H1 (cell line): ENCODE measurements around the gene CPED1. TPM values are rescaled to one million over a fixed set of nuclear protein-coding genes. Genes with fewer than 3 reads are reported as not detected.

Experiments
- CTCF ChIA-PET: fragments of 300-600 bp; sonication (Branson Sonifier 250); formaldehyde crosslinking; loops from one replicate; lab custom pipeline; 2021; ENCODE audit not compliant: partially characterized antibody; lab: Charles Lee
- POLR2A ChIA-PET: fragments of 300-600 bp; sonication (Branson Sonifier 250); formaldehyde crosslinking; loops from one replicate; lab custom pipeline; 2021; ENCODE audit warnings: inconsistent platforms; ENCODE audit not compliant: partially characterized antibody; lab: Charles Lee
- DNase-seq, 2 experiments: peaks; one replicate each; pipeline versions ENCODE4 v3.0.0 to v3.0.0-alpha.2; 2010 to 2022; ENCODE audit warnings: low spot score in 2 of 2, low read depth in 1 of 2, mixed read lengths in 1 of 2
- FAIRE-seq: peaks from 2 replicates; lab custom pipeline; 2011; peaks lifted over from hg19 to GRCh38; lab: Jason Lieb, UNC
- H2AFZ ChIP-seq: 2 replicates; pipeline ENCODE4 v1.8.1; 2012; ENCODE audit warnings: low read length, inconsistent platforms
- H2AK5ac ChIP-seq: 2 replicates; pipeline ENCODE4 v1.6.1; 2013; ENCODE audit warnings: low read depth, low read length
- H2BK120ac ChIP-seq: replicated peaks from 2 replicates; pipeline ENCODE3; 2013; ENCODE audit warnings: low read depth, low read length, inconsistent platforms
- H2BK12ac ChIP-seq: 2 replicates; pipeline ENCODE4 v1.6.1; 2013; ENCODE audit warnings: low read depth, low read length
- H2BK15ac ChIP-seq: 2 replicates; pipeline ENCODE4 v1.6.1; 2013; ENCODE audit warnings: low read length
- H2BK20ac ChIP-seq: 2 replicates; pipeline ENCODE4 v1.6.1; 2013; ENCODE audit warnings: low read length
- H2BK5ac ChIP-seq: 2 replicates; pipeline ENCODE4 v1.6.1; 2013; ENCODE audit warnings: low read depth, low read length
- H3K14ac ChIP-seq: 2 replicates; pipeline ENCODE4 v1.6.1; 2013; ENCODE audit warnings: inconsistent platforms; ENCODE audit not compliant: insufficient read length
- H3K18ac ChIP-seq: 2 replicates; pipeline ENCODE4 v1.6.1; 2013; ENCODE audit warnings: low read length; ENCODE audit errors: extremely low read depth
- H3K23ac ChIP-seq: 2 replicates; pipeline ENCODE4 v1.6.1; 2013; ENCODE audit warnings: inconsistent platforms; ENCODE audit not compliant: insufficient read length
- H3K23me2 ChIP-seq: 2 replicates; pipeline ENCODE4 v1.6.1; 2013; ENCODE audit warnings: low read depth, low read length
- H3K27ac ChIP-seq: 2 replicates; pipeline ENCODE4 v1.6.1; 2011; ENCODE audit warnings: low read depth, low read length, inconsistent platforms
- H3K27me3 ChIP-seq, 4 experiments: replicated peaks in 1 of 4; 1 replicate in 1 of 4; 2 replicates in 3 of 4; pipeline versions ENCODE4 v1.6.1 to v1.8.1; 2011 to 2013; ENCODE audit warnings: low read length in 3 of 4, mild to moderate bottlenecking in 3 of 4, inconsistent platforms in 2 of 4, mixed read lengths in 2 of 4, moderate library complexity in 1 of 4; ENCODE audit not compliant: control insufficient read depth in 3 of 4, insufficient read depth in 3 of 4; ENCODE audit errors: extremely low read depth in 1 of 4
- H3K36me3 ChIP-seq, 4 experiments: 2 replicates each; pipeline versions ENCODE4 v1.6.1 to v1.8.1; 2011 to 2013; ENCODE audit warnings: mild to moderate bottlenecking in 4 of 4, low read length in 3 of 4, moderate library complexity in 2 of 4, control low read depth in 1 of 4, inconsistent platforms in 1 of 4; ENCODE audit not compliant: insufficient read depth in 4 of 4, control insufficient read depth in 2 of 4
- H3K4ac ChIP-seq: replicated peaks from 2 replicates; pipeline ENCODE3; 2013; ENCODE audit warnings: low read length, low read depth, mixed read lengths, inconsistent platforms; ENCODE audit not compliant: insufficient read length
- H3K4me1 ChIP-seq, 4 experiments: replicated peaks in 1 of 4; 1 replicate in 1 of 4; 2 replicates in 3 of 4; pipeline versions ENCODE4 v1.6.1 to v1.8.1; 2011 to 2013; ENCODE audit warnings: low read length in 3 of 4, inconsistent platforms in 2 of 4, mixed read lengths in 1 of 4; ENCODE audit not compliant: insufficient read depth in 4 of 4, control insufficient read depth in 3 of 4
- H3K4me2 ChIP-seq, 2 experiments: 2 replicates each; pipeline versions ENCODE4 v1.6.1 to v1.8.1; 2011 to 2013; ENCODE audit warnings: low read depth in 2 of 2, low read length in 2 of 2, control low read depth in 1 of 2, inconsistent platforms in 1 of 2, mild to moderate bottlenecking in 1 of 2; ENCODE audit not compliant: insufficient read depth in 1 of 2
- H3K4me3 ChIP-seq, 4 experiments: fragments of 200-600, 300-600 bp in 1 of 4; sonication (generic), shearing (Covaris generic), sonication (Bioruptor Twin) in 1 of 4; 2 replicates each; pipeline versions ENCODE4 v1.5.1 to v1.8.1; 2011 to 2016; ENCODE audit warnings: low read length in 4 of 4, low read depth in 3 of 4, control low read depth in 2 of 4, inconsistent platforms in 2 of 4, mild to moderate bottlenecking in 2 of 4, mixed read lengths in 1 of 4, moderate library complexity in 1 of 4; ENCODE audit not compliant: insufficient read depth in 2 of 4; ENCODE audit errors: extremely low read depth in 1 of 4
- H3K56ac ChIP-seq: replicated peaks from 2 replicates; pipeline ENCODE3; 2013; ENCODE audit warnings: low read depth, mild to moderate bottlenecking, mixed read lengths, low read length, inconsistent platforms; ENCODE audit not compliant: insufficient read length
- H3K79me1 ChIP-seq: 2 replicates; pipeline ENCODE4 v1.6.1; 2013; ENCODE audit warnings: low read depth, low read length, control low read depth
- H3K79me2 ChIP-seq, 2 experiments: 2 replicates each; pipeline versions ENCODE4 v1.6.1 to v1.8.1; 2012 to 2013; ENCODE audit warnings: low read length in 2 of 2, mild to moderate bottlenecking in 2 of 2, inconsistent platforms in 1 of 2; ENCODE audit not compliant: insufficient read depth in 2 of 2, control insufficient read depth in 1 of 2
- H3K9ac ChIP-seq, 4 experiments: replicated peaks in 1 of 4; 1 replicate in 1 of 4; 2 replicates in 3 of 4; pipeline versions ENCODE4 v1.6.1 to v1.8.1; 2011 to 2013; ENCODE audit warnings: low read depth in 3 of 4, low read length in 3 of 4, control low read depth in 2 of 4, mild to moderate bottlenecking in 2 of 4, moderate library complexity in 2 of 4, inconsistent platforms in 1 of 4; ENCODE audit errors: extremely low read depth in 1 of 4
- H3K9me3 ChIP-seq, 2 experiments: 2 replicates each; pipeline versions ENCODE4 v1.6.1 to v1.8.1; 2012 to 2013; ENCODE audit warnings: mild to moderate bottlenecking in 2 of 2, moderate library complexity in 2 of 2, control low read depth in 1 of 2, inconsistent platforms in 1 of 2, low read depth in 1 of 2, low read length in 1 of 2, mixed read lengths in 1 of 2; ENCODE audit not compliant: insufficient read depth in 2 of 2
- H4K20me1 ChIP-seq, 2 experiments: replicated peaks in 1 of 2; 2 replicates each; pipeline versions ENCODE3 to v1.8.1; 2011 to 2013; ENCODE audit warnings: inconsistent platforms in 2 of 2, low read length in 2 of 2, mild to moderate bottlenecking in 1 of 2; ENCODE audit not compliant: insufficient read depth in 2 of 2, control insufficient read depth in 1 of 2
- H4K5ac ChIP-seq: 2 replicates; pipeline ENCODE4 v1.6.1; 2013; ENCODE audit warnings: low read length, low read depth, mixed read lengths, inconsistent platforms; ENCODE audit not compliant: insufficient read length
- H4K8ac ChIP-seq: 2 replicates; pipeline ENCODE4 v1.8.0; 2013; ENCODE audit warnings: mild to moderate bottlenecking, moderate library complexity, low read length, inconsistent platforms; ENCODE audit not compliant: insufficient read depth; ENCODE audit errors: extremely low read depth
- H4K91ac ChIP-seq: replicated peaks from 2 replicates; pipeline ENCODE3; 2013; ENCODE audit warnings: low read length, mixed read lengths, inconsistent platforms; ENCODE audit not compliant: insufficient read length
- BRCA1 ChIP-seq: IDR thresholded peaks from 2 replicates; pipeline ENCODE4 v1.6.1; 2012; ENCODE audit warnings: low read depth, low read length, improper control_type of control experiment
- CHD2 ChIP-seq: IDR thresholded peaks from 2 replicates; pipeline ENCODE4 v1.6.1; 2012; ENCODE audit warnings: low read length, improper control_type of control experiment
- POLR2AphosphoS5 ChIP-seq: IDR thresholded peaks from 2 replicates; pipeline ENCODE4 v1.6.1; 2011; ENCODE audit warnings: low read depth, low read length
- RAD21 ChIP-seq, 2 experiments: IDR thresholded peaks in 1 of 2; conservative IDR thresholded peaks in 1 of 2; 2 replicates each; pipeline ENCODE4 v1.6.1; 2011; ENCODE audit warnings: low read depth in 2 of 2, low read length in 2 of 2, improper control_type of control experiment in 1 of 2, inconsistent platforms in 1 of 2, mild to moderate bottlenecking in 1 of 2, moderate library complexity in 1 of 2
- RNF2 ChIP-seq: fragments of 200-900, 300-1000 bp; sonication (generic); IDR thresholded peaks from 2 replicates; pipeline ENCODE4 v1.7.1; 2016; ENCODE audit warnings: borderline replicate concordance, low read depth, mild to moderate bottlenecking, antibody characterized with exemption, low read length; ENCODE audit not compliant: poor library complexity, severe bottlenecking; ENCODE audit errors: missing control alignments
- RXRA ChIP-seq: IDR thresholded peaks from 2 replicates; pipeline ENCODE4 v1.6.1; 2011; ENCODE audit warnings: low read depth, mild to moderate bottlenecking, low read length, moderate library complexity; ENCODE audit not compliant: insufficient read depth
- SP2 ChIP-seq: IDR thresholded peaks from 2 replicates; pipeline ENCODE4 v1.6.1; 2012; ENCODE audit warnings: mild to moderate bottlenecking, low read length, inconsistent platforms
- WGBS, 2 experiments: shearing (Covaris generic) in 1 of 2; methylation state at CpG; one replicate each; pipeline versions ENCODE4 v1.1.6 to v1.1.7; 2013 to 2015; ENCODE audit warnings: low lambda C conversion rate in 2 of 2, mixed read lengths in 2 of 2, inconsistent platforms in 1 of 2, low coverage in 1 of 2, missing lambda C conversion rate in 1 of 2; ENCODE audit not compliant: insufficient replicate concordance in 2 of 2, insufficient coverage in 1 of 2, insufficient read length in 1 of 2; ENCODE audit errors: extremely low coverage in 1 of 2, missing lambda C conversion rate in 1 of 2; 5-methylcytosine and 5-hydroxymethylcytosine counted together
- polyA plus RNA-seq, 7 experiments: library from polyadenylated mRNA; depleted of rRNA in 3 of 7; stranded (reverse) in 5 of 7; unstranded in 2 of 7; fragments of >200 nt in 5 of 7; fragments of 200-250 nt in 2 of 7; gene quantifications; 1 replicate in 5 of 7; 2 replicates in 1 of 7; 4 replicates in 1 of 7; pipeline versions ENCODE4 v1.2.1 to v1.2.3, GENCODE V29; 2011 to 2013; ENCODE audit warnings: missing spikeins in 2 of 7, mixed read lengths in 2 of 7
- total RNA-seq: library from RNA; stranded (reverse); fragmentation: NEBNext Ultra II Directional; extraction: Animal tissue kit (Norgen Biotek cat#: 25700); gene quantifications from 2 replicates; pipeline ENCODE4 v1.2.1, GENCODE V29; 2021

CPED1 gene
- total and polyA plus RNA-seq, 2 of the 8 experiments (the other 6 are each of a cell fraction or from before 2014, with no cell fraction given) = 0.08 to 0.39 TPM

- H4K8ac ChIP-seq = no peak overlapping the region
- POLR2A ChIA-PET = no interaction called here
- no peak overlapping the region for H2BK20ac ChIP-seq
- no peaks in the 10 kb centered on the region for H3K79me1 ChIP-seq
- no peak overlapping the region for H3K4me2 ChIP-seq
- CTCF ChIA-PET = interaction anchor here (1.2 to 2.3 kb wide), 4 partner anchors 11 to 69 kb away, joined by 4 to 9 read pairs (median 5); no protein-coding TSS in a partner anchor
- H2BK15ac ChIP-seq = no peak overlapping the region
- no peaks in the 10 kb centered on the region for H3K4me1 ChIP-seq
- no peak overlapping the region for H3K4ac ChIP-seq
- DNase-seq (no peak), FAIRE-seq (no peak)
- 75% methylated on average over 2 of the region's 2 CpGs; no CpG with 5 or more reads in 1 of the 2 experiments for WGBS, 2 experiments
- H3K79me2 ChIP-seq = no peaks in the 10 kb centered on the region
- H4K91ac ChIP-seq = no peak overlapping the region
- H3K4me3 ChIP-seq = no peak overlapping the region
- no peak overlapping the region for H3K56ac ChIP-seq
- H4K20me1 ChIP-seq = no peaks in the 10 kb centered on the region
- H2BK5ac ChIP-seq = no peak overlapping the region
- no peak overlapping the region for H3K23ac ChIP-seq
- no peak overlapping the region for H2AFZ ChIP-seq
- H2AK5ac ChIP-seq = no peak overlapping the region
- H3K18ac ChIP-seq = no peak overlapping the region
- H3K9me3 ChIP-seq = no peaks in the 10 kb centered on the region
- H3K14ac ChIP-seq = no peak overlapping the region
- H3K27ac ChIP-seq = no peak overlapping the region
- TF ChIP-seq CHD2 = no peak
- no peak for TF ChIP-seq BRCA1
- TF ChIP-seq RAD21 (IDR thresholded peaks at IDR 0.05 in 1 of 2, conservative IDR thresholded peaks at IDR 0.05 in 1 of 2; ENCODE audit: low read depth in 2 of 2, low read length in 2 of 2) = no peak
- TF ChIP-seq RNF2 = no peak
- TF ChIP-seq RXRA = no peak
- no peak for TF ChIP-seq POLR2AphosphoS5
- TF ChIP-seq SP2 = no peak
- no peaks in the 10 kb centered on the region for H3K27me3 ChIP-seq
- H4K5ac ChIP-seq = no peak overlapping the region
- no peaks in the 10 kb centered on the region for H3K36me3 ChIP-seq
- no peak overlapping the region for H2BK12ac ChIP-seq
- H2BK120ac ChIP-seq = no peak overlapping the region
- no peak overlapping the region for H3K9ac ChIP-seq
- no peaks in the 10 kb centered on the region for H3K23me2 ChIP-seq
Observed at GRCh38 chr7:121039510-121039822, 51.0 kb downstream of the CPED1 start.
